HEK293T (cell line): ENCODE results near the gene DST.
"Not testable (repeated sequence)": the region's sequence is repeated elsewhere in the genome, so short reads cannot be mapped to it uniquely, and the experiment has no call there.

Experiments used
- CTCF ChIA-PET: fragments of 350-600 bp; formaldehyde crosslinking; extraction: SDS; loops from one replicate; lab custom pipeline; 2021; ENCODE audit warnings: antibody characterized with exemption, inconsistent platforms; lab: Yijun Ruan, JAX
- POLR2A ChIA-PET: fragments of 350-600 bp; formaldehyde crosslinking; extraction: SDS; loops from one replicate; lab custom pipeline; 2020; ENCODE audit warnings: antibody characterized with exemption, inconsistent platforms; lab: Yijun Ruan, JAX
- DNase-seq: peaks from one replicate; pipeline ENCODE4 v3.0.0; 2012; ENCODE audit warnings: mixed read lengths; ENCODE audit errors: extremely low spot score
- ARNT ChIP-seq: fragments of 450-650 bp; IDR thresholded peaks from 2 replicates; pipeline ENCODE4 v1.6.1; 2017; ENCODE audit warnings: mild to moderate bottlenecking
- BHLHE40 ChIP-seq: fragments of 450-650 bp; IDR thresholded peaks from 2 replicates; pipeline ENCODE4 v1.6.1; 2016; ENCODE audit warnings: mild to moderate bottlenecking, moderate library complexity, borderline replicate concordance
- CTBP1 ChIP-seq: fragments of 450-650 bp; IDR thresholded peaks from 2 replicates; pipeline ENCODE4 v1.6.1; 2016; ENCODE audit warnings: borderline replicate concordance
- ELF4 ChIP-seq: fragments of 450-650 bp; IDR thresholded peaks from 2 replicates; pipeline ENCODE4 v1.6.1; 2017; ENCODE audit warnings: antibody characterized with exemption
- FOXA1 ChIP-seq: fragments of 450-650 bp; IDR thresholded peaks from 2 replicates; pipeline ENCODE4 v1.6.1; 2016; ENCODE audit warnings: mild to moderate bottlenecking
- FOXK2 ChIP-seq: fragments of 450-650 bp; IDR thresholded peaks from 2 replicates; pipeline ENCODE4 v1.6.1; 2016; ENCODE audit warnings: mild to moderate bottlenecking
- FOXM1 ChIP-seq: fragments of 450-650 bp; IDR thresholded peaks from 2 replicates; pipeline ENCODE4 v1.6.1; 2017; ENCODE audit warnings: mild to moderate bottlenecking, borderline replicate concordance
- HDGF ChIP-seq: fragments of 450-650 bp; IDR thresholded peaks from 2 replicates; pipeline ENCODE4 v1.6.1; 2017; ENCODE audit warnings: antibody characterized with exemption, borderline replicate concordance
- L3MBTL2 ChIP-seq: fragments of 450-650 bp; conservative IDR thresholded peaks from 2 replicates; pipeline ENCODE4 v1.6.1; 2016; ENCODE audit warnings: mild to moderate bottlenecking
- LEF1 ChIP-seq: fragments of 450-650 bp; IDR thresholded peaks from 2 replicates; pipeline ENCODE4 v1.6.1; 2017; ENCODE audit warnings: mild to moderate bottlenecking, borderline replicate concordance
- NFRKB ChIP-seq: fragments of 450-650 bp; IDR thresholded peaks from 2 replicates; pipeline ENCODE4 v1.6.1; 2016; ENCODE audit warnings: mild to moderate bottlenecking, moderate library complexity
- PKNOX1 ChIP-seq: fragments of 450-650 bp; IDR thresholded peaks from 2 replicates; pipeline ENCODE4 v1.6.1; 2016
- SP1 ChIP-seq: fragments of 450-650 bp; IDR thresholded peaks from 2 replicates; pipeline ENCODE4 v1.6.1; 2017
- SUZ12 ChIP-seq: fragments of 450-650 bp; IDR thresholded peaks from 2 replicates; pipeline ENCODE4 v1.6.1; 2016; ENCODE audit warnings: mild to moderate bottlenecking
- TARDBP ChIP-seq: fragments of 450-650 bp; IDR thresholded peaks from 2 replicates; pipeline ENCODE4 v1.6.1; 2016
- ZNF384 ChIP-seq: fragments of 450-650 bp; IDR thresholded peaks from 2 replicates; pipeline ENCODE4 v1.6.1; 2016

DST gene

GRCh38 chr6:56501993-56502392 is 140.7 kb downstream of the DST start:
- POLR2A ChIA-PET: no interaction called here
- CTCF ChIA-PET: no interaction called here
- no peak for DNase-seq
- TF ChIP-seq BHLHE40 (no peak), SUZ12 (no peak), ARNT (no peak), ELF4 (no peak), FOXM1 (no peak), TARDBP (no peak), NFRKB (no peak), SP1 (no peak), FOXA1 (no peak), PKNOX1 (no peak), ZNF384 (no peak), FOXK2 (no peak), HDGF (no peak), LEF1 (no peak)

- ChIA-PET POLR2A (no interaction called here), CTCF (no interaction called here)
- DNase-seq: no peak
- no peak for TF ChIP-seq LEF1
- no peak for TF ChIP-seq CTBP1
- no peak for TF ChIP-seq ELF4
- TF ChIP-seq BHLHE40: no peak
- no peak for TF ChIP-seq TARDBP
- TF ChIP-seq NFRKB: no peak
These were observed 143.6 kb downstream of the DST start for GRCh38 chr6:56499095-56499494.

GRCh38 chr6:56497691-56498090 is 145.0 kb downstream of the DST start:
- TF ChIP-seq FOXM1: no peak
- no peak for TF ChIP-seq NFRKB
- TF ChIP-seq ARNT: no peak
- no peak for TF ChIP-seq FOXA1
- TF ChIP-seq CTBP1: no peak
- TF ChIP-seq ZNF384: no peak
- no peak for TF ChIP-seq SP1
- no peak for TF ChIP-seq FOXK2
- TF ChIP-seq ELF4: no peak
- TF ChIP-seq BHLHE40: no peak
- no peak for TF ChIP-seq SUZ12
- no peak for TF ChIP-seq LEF1
- TF ChIP-seq HDGF: no peak
- TF ChIP-seq L3MBTL2: no peak
- POLR2A ChIA-PET: no interaction called here
- CTCF ChIA-PET: interaction anchor here (0.7 kb wide), 1 partner anchor 128 kb away, joined by 4 read pairs; no protein-coding TSS in a partner anchor
- DNase-seq: no peak

- no peak for DNase-seq
- TF ChIP-seq NFRKB (no peak), SP1 (no peak), FOXM1 (no peak), BHLHE40 (no peak), ZNF384 (no peak), FOXK2 (no peak), FOXA1 (no peak), CTBP1 (no peak), SUZ12 (no peak), TARDBP (no peak), ARNT (no peak), LEF1 (no peak), PKNOX1 (no peak)
- ChIA-PET CTCF (no interaction called here), POLR2A (no interaction called here)
These were observed 145.4 kb downstream of the DST start for GRCh38 chr6:56497240-56497639.

- CTCF ChIA-PET, POLR2A ChIA-PET, DNase-seq: not testable (repeated sequence)
These were observed 146.0 kb downstream of the DST start for GRCh38 chr6:56496650-56497049.

GRCh38 chr6:56495654-56496053 is 147.0 kb downstream of the DST start:
- TF ChIP-seq NFRKB (no peak), L3MBTL2 (no peak), FOXA1 (no peak), CTBP1 (no peak), SP1 (no peak), ZNF384 (no peak), ELF4 (no peak), SUZ12 (no peak), PKNOX1 (no peak), ARNT (no peak), FOXK2 (no peak), TARDBP (no peak), FOXM1 (no peak)
- CTCF ChIA-PET: no interaction called here
- DNase-seq: no peak
- POLR2A ChIA-PET: no interaction called here

GRCh38 chr6:56491606-56492328 is 150.9 kb downstream of the DST start:
- DNase-seq: no peak
- TF ChIP-seq ELF4 (no peak), HDGF (no peak), SP1 (no peak), BHLHE40 (no peak), SUZ12 (no peak), NFRKB (no peak), FOXA1 (no peak), TARDBP (no peak), L3MBTL2 (no peak), FOXM1 (no peak), FOXK2 (no peak)
- CTCF ChIA-PET: interaction anchor here (1.4 kb wide), 1 partner anchor 78 kb away, joined by 4 read pairs; no protein-coding TSS in a partner anchor
- POLR2A ChIA-PET: interaction anchor here (1.6 kb wide), 1 partner anchor 50 kb away, joined by 7 read pairs; no protein-coding TSS in a partner anchor
